HepG2 (cell line): Measurements from ENCODE around the gene SAYSD1. TPM values are rescaled to one million over a fixed set of nuclear protein-coding genes. Genes with fewer than 3 reads are reported as not detected.

Source experiments
- AGO1 ChIP-seq: fragments of 200-400 bp; formaldehyde crosslinking; IDR thresholded peaks from 2 replicates; pipeline ENCODE4 v1.6.1; 2017; ENCODE audit warnings: mild to moderate bottlenecking, low read depth, low read length, moderate library complexity; ENCODE audit not compliant: poor library complexity, severe bottlenecking
- ATAD3A ChIP-seq: sonication (generic); formaldehyde crosslinking; IDR thresholded peaks from 2 replicates; pipeline ENCODE4 v1.4.0; 2020; ENCODE audit warnings: missing genetic modification reagents
- CENPT ChIP-seq: sonication (generic); formaldehyde crosslinking; IDR thresholded peaks from 2 replicates; pipeline ENCODE4 v1.8.0; 2022; ENCODE audit warnings: low read depth, mild to moderate bottlenecking, moderate library complexity, missing genetic modification reagents
- EED ChIP-seq: sonication (generic); formaldehyde crosslinking; IDR thresholded peaks from 2 replicates; pipeline ENCODE4 v1.5.0; 2020; ENCODE audit warnings: mild to moderate bottlenecking, missing genetic modification reagents
- GABPA ChIP-seq, 2 experiments: IDR thresholded peaks; 2 replicates each; pipeline ENCODE4 v1.6.1; 2011 to 2016; ENCODE audit warnings: low read depth in 2 of 2, low read length in 1 of 2, missing biosample characterization in 1 of 2, missing genetic modification characterization in 1 of 2
- HNF4A ChIP-seq: sonication (generic); formaldehyde crosslinking; IDR thresholded peaks from 2 replicates; pipeline ENCODE4 v1.4.0; 2020; ENCODE audit warnings: missing genetic modification reagents
- LCORL ChIP-seq, 2 experiments: fragments of 450-650 bp in 1 of 2; sonication (generic) in 1 of 2; formaldehyde crosslinking in 1 of 2; IDR thresholded peaks; 2 replicates each; pipeline versions ENCODE4 v1.5.0 to v1.6.1; 2017 to 2020; ENCODE audit warnings: antibody characterized with exemption in 1 of 2, missing genetic modification reagents in 1 of 2
- MEIS1 ChIP-seq: sonication (generic); formaldehyde crosslinking; IDR thresholded peaks from 2 replicates; pipeline ENCODE4 v1.9.0; 2021; ENCODE audit warnings: mild to moderate bottlenecking, missing genetic modification reagents, moderate library complexity, borderline replicate concordance
- MTF1 ChIP-seq: sonication (generic); formaldehyde crosslinking; IDR thresholded peaks from 2 replicates; pipeline ENCODE4 v1.5.0; 2020; ENCODE audit warnings: missing genetic modification reagents
- NFATC3 ChIP-seq: sonication (generic); formaldehyde crosslinking; IDR thresholded peaks from 2 replicates; pipeline ENCODE4 v1.5.1; 2020; ENCODE audit warnings: mild to moderate bottlenecking, missing genetic modification reagents
- SP1 ChIP-seq, 2 experiments: fragments of 450-650 bp in 1 of 2; sonication (generic) in 1 of 2; formaldehyde crosslinking in 1 of 2; IDR thresholded peaks; 2 replicates each; pipeline versions ENCODE4 v1.4.0 to v1.6.1; 2016 to 2020; ENCODE audit warnings: missing genetic modification reagents in 1 of 2
- SRSF4 ChIP-seq: fragments of 200-400 bp; formaldehyde crosslinking; IDR thresholded peaks from one replicate; pipeline ENCODE4 v1.6.1; 2018; ENCODE audit warnings: mild to moderate bottlenecking, low read depth, low read length, moderate library complexity; ENCODE audit not compliant: poor library complexity, severe bottlenecking
- TFDP2 ChIP-seq: sonication (generic); formaldehyde crosslinking; IDR thresholded peaks from 2 replicates; pipeline ENCODE4 v1.4.0; 2020; ENCODE audit warnings: missing genetic modification reagents
- ZBTB10 ChIP-seq: sonication (generic); formaldehyde crosslinking; IDR thresholded peaks from 2 replicates; pipeline ENCODE4 v1.4.0; 2020; ENCODE audit warnings: missing genetic modification reagents, borderline replicate concordance
- ZNF124 ChIP-seq: sonication (generic); formaldehyde crosslinking; IDR thresholded peaks from 2 replicates; pipeline ENCODE4 v1.4.0; 2020; ENCODE audit warnings: missing genetic modification reagents
- ZNF260 ChIP-seq: sonication (generic); formaldehyde crosslinking; IDR thresholded peaks from 2 replicates; pipeline ENCODE4 v1.4.0; 2020; ENCODE audit warnings: missing genetic modification reagents, low read depth, mild to moderate bottlenecking, borderline replicate concordance
- polyA plus RNA-seq, 8 experiments: library from polyadenylated mRNA; depleted of rRNA in 3 of 8; stranded (reverse) in 7 of 8; unstranded in 1 of 8; fragments of >200 nt; fragmentation: Illumina TruSeq in 4 of 8; extraction: Trizol in 4 of 8; gene quantifications; 2 replicates each; pipeline versions ENCODE4 v1.2.1 to v1.2.3, GENCODE V29; 2011 to 2016; ENCODE audit warnings: low read depth in 4 of 8, missing spikeins in 1 of 8, mixed read lengths in 1 of 8; ENCODE audit not compliant: insufficient read depth in 1 of 8
- total RNA-seq, 5 experiments: library from RNA; depleted of rRNA; stranded (reverse); fragments of >200 nt; fragmentation: Illumina TruSeq; extraction: Trizol; gene quantifications; 2 replicates each; pipeline ENCODE4 v1.2.3, GENCODE V29; 2016; ENCODE audit warnings: low read depth in 1 of 5
- TF ChIP-seq, protein P1 (sequence below): sonication (generic); formaldehyde crosslinking; IDR thresholded peaks from 2 replicates; pipeline ENCODE4 v1.4.0; 2020; ENCODE audit warnings: missing genetic modification reagents, borderline replicate concordance
- TF ChIP-seq, protein P2 (sequence below): IDR thresholded peaks from 2 replicates; pipeline ENCODE4 v1.6.1; 2016; ENCODE audit warnings: missing biosample characterization, missing genetic modification reagents, low read depth
- TF ChIP-seq, protein P3 (sequence below): sonication (generic); formaldehyde crosslinking; IDR thresholded peaks from 2 replicates; pipeline ENCODE4 v1.5.0; 2020; ENCODE audit warnings: missing genetic modification reagents

The SAYSD1 gene
- total and polyA plus RNA-seq, 2 of the 13 experiments (the other 11 are each of a cell fraction or from before 2014, with no cell fraction given): 10.1 to 16.0 TPM

GRCh38 chr6:39137245-39137644, 22.3 kb upstream of the SAYSD1 start (continued):
- TF ChIP-seq ZBTB10 (CRISPR knock-in tag) (no peak), AGO1 (no peak), HNF4A (CRISPR knock-in tag) (no peak), NFATC3 (CRISPR knock-in tag) (no peak), ZNF124 (no peak), CENPT (CRISPR knock-in tag) (no peak), ZNF260 (no peak), GABPA (IDR thresholded peaks at IDR 0.05; ENCODE audit: low read depth, low read length) (no peak), GABPA (CRISPR knock-in tag; IDR thresholded peaks at IDR 0.05; ENCODE audit: low read depth) (no peak), LCORL (IDR thresholded peaks at IDR 0.05) (no peak), LCORL (CRISPR knock-in tag; IDR thresholded peaks at IDR 0.05) (no peak), MTF1 (CRISPR knock-in tag) (peak; percentile 84; the same call in 1 of the 2 replicates), TFDP2 (CRISPR knock-in tag) (no peak), ATAD3A (CRISPR knock-in tag) (no peak), SRSF4 (no peak), MEIS1 (no peak), EED (no peak), SP1 (IDR thresholded peaks at IDR 0.05) (no peak), SP1 (CRISPR knock-in tag; IDR thresholded peaks at IDR 0.05) (no peak)
- TF ChIP-seq, protein P1, sequence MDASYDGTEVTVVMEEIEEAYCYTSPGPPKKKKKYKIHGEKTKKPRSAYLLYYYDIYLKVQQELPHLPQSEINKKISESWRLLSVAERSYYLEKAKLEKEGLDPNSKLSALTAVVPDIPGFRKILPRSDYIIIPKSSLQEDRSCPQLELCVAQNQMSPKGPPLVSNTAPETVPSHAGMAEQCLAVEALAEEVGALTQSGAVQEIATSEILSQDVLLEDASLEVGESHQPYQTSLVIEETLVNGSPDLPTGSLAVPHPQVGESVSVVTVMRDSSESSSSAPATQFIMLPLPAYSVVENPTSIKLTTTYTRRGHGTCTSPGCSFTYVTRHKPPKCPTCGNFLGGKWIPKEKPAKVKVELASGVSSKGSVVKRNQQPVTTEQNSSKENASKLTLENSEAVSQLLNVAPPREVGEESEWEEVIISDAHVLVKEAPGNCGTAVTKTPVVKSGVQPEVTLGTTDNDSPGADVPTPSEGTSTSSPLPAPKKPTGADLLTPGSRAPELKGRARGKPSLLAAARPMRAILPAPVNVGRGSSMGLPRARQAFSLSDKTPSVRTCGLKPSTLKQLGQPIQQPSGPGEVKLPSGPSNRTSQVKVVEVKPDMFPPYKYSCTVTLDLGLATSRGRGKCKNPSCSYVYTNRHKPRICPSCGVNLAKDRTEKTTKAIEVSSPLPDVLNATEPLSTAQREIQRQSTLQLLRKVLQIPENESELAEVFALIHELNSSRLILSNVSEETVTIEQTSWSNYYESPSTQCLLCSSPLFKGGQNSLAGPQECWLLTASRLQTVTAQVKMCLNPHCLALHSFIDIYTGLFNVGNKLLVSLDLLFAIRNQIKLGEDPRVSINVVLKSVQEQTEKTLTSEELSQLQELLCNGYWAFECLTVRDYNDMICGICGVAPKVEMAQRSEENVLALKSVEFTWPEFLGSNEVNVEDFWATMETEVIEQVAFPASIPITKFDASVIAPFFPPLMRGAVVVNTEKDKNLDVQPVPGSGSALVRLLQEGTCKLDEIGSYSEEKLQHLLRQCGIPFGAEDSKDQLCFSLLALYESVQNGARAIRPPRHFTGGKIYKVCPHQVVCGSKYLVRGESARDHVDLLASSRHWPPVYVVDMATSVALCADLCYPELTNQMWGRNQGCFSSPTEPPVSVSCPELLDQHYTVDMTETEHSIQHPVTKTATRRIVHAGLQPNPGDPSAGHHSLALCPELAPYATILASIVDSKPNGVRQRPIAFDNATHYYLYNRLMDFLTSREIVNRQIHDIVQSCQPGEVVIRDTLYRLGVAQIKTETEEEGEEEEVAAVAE (CRISPR knock-in tag): peak; percentile 73; the same call in 1 of the 2 replicates
- TF ChIP-seq, protein P2, sequence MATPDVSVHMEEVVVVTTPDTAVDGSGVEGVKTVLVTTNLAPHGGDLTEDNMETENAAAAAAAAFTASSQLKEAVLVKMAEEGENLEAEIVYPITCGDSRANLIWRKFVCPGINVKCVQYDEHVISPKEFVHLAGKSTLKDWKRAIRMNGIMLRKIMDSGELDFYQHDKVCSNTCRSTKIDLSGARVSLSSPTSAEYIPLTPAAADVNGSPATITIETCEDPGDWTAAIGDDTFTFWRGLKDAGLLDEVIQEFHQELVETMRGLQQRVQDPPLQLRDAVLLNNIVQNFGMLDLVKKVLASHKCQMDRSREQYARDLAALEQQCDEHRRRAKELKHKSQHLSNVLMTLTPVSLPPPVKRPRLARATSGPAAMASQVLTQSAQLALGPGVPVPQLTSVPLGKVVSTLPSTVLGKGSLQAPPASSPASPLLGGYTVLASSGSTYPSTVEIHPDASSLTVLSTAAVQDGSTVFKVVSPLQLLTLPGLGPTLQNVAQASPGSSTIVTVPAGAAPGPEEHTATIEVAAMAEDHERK (CRISPR knock-in tag): no peak
- TF ChIP-seq, protein P3, sequence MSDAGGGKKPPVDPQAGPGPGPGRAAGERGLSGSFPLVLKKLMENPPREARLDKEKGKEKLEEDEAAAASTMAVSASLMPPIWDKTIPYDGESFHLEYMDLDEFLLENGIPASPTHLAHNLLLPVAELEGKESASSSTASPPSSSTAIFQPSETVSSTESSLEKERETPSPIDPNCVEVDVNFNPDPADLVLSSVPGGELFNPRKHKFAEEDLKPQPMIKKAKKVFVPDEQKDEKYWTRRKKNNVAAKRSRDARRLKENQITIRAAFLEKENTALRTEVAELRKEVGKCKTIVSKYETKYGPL (CRISPR knock-in tag): no peak
